ENCODE data around the gene TRIM14.

Gene TRIM14

DNA sequence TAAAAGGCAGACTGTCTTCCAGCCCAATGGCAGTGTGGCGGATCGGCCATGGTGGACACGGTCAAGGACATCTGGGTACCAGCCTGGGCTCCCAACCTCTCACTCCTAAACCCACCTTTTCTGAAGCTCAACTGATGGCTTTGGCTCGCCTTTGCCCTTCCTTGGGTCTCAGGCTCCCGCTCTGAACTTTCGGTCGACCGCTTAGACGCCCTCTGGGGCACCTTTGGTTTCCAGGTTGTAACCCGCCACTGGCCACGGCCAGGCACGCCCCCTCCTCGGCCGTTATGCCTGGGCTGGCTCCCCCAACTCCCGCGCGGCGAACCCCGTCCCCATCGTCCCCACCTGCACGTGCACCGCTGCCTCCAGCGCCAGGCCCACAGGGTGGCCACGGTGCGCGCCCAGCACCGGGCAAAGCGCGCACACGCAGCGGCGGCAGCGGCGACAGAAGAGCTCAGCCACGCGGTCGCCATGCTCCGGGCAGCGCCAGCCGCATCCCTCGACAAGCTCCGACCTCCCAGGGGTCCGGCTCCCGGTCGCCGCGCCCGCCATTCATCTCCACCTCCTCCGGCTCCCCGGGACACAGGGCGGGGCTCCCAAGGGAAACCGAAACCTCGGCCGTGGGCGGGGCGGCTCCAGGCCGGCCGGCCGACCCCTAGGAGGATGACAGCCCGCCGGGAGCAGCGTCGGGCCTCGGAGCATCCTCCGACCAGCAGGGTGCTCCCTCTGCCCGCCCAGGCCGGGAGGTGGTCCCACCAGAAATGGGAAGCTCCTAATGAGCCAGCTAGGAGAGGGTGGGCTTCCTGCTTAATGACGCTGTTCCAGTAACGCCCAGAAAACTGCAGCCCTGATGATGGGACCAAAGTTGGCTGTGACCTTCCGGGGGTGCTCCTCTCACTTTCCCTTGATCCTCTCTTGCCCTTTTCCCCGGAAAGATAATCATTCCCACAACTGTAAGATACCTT lies at the start of gene TRIM14 (continued):
- TF ChIP-seq, protein P1, sequence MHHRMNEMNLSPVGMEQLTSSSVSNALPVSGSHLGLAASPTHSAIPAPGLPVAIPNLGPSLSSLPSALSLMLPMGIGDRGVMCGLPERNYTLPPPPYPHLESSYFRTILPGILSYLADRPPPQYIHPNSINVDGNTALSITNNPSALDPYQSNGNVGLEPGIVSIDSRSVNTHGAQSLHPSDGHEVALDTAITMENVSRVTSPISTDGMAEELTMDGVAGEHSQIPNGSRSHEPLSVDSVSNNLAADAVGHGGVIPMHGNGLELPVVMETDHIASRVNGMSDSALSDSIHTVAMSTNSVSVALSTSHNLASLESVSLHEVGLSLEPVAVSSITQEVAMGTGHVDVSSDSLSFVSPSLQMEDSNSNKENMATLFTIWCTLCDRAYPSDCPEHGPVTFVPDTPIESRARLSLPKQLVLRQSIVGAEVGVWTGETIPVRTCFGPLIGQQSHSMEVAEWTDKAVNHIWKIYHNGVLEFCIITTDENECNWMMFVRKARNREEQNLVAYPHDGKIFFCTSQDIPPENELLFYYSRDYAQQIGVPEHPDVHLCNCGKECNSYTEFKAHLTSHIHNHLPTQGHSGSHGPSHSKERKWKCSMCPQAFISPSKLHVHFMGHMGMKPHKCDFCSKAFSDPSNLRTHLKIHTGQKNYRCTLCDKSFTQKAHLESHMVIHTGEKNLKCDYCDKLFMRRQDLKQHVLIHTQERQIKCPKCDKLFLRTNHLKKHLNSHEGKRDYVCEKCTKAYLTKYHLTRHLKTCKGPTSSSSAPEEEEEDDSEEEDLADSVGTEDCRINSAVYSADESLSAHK (tag by site-specific recombination; IDR thresholded peaks at IDR 0.05), result no peak
- TF ChIP-seq KLF9 (tag by site-specific recombination; IDR thresholded peaks at IDR 0.05; ENCODE audit: low read depth), result peak; percentile 58; the same call in 1 of the 2 replicates
- TF ChIP-seq ZNF560 (tag by site-specific recombination; IDR thresholded peaks at IDR 0.05; ENCODE audit: borderline replicate concordance), result no peak
- TF ChIP-seq GLIS1 (tag by site-specific recombination; IDR thresholded peaks at IDR 0.05), result peak; percentile 78
- TF ChIP-seq GFI1B (tag by site-specific recombination; IDR thresholded peaks at IDR 0.05), result no peak
- no peak for TF ChIP-seq ZNF2 (tag by site-specific recombination; IDR thresholded peaks at IDR 0.05)
- no peak for TF ChIP-seq ZNF629 (tag by site-specific recombination; IDR thresholded peaks at IDR 0.05)
- no peak for TF ChIP-seq ZNF645 (tag by site-specific recombination; IDR thresholded peaks at IDR 0.05)
- TF ChIP-seq ZNF830 (tag by site-specific recombination; IDR thresholded peaks at IDR 0.05; ENCODE audit: low read depth), result no peak
- TF ChIP-seq, protein P2, sequence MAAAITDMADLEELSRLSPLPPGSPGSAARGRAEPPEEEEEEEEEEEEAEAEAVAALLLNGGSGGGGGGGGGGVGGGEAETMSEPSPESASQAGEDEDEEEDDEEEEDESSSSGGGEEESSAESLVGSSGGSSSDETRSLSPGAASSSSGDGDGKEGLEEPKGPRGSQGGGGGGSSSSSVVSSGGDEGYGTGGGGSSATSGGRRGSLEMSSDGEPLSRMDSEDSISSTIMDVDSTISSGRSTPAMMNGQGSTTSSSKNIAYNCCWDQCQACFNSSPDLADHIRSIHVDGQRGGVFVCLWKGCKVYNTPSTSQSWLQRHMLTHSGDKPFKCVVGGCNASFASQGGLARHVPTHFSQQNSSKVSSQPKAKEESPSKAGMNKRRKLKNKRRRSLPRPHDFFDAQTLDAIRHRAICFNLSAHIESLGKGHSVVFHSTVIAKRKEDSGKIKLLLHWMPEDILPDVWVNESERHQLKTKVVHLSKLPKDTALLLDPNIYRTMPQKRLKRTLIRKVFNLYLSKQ (tag by site-specific recombination; IDR thresholded peaks at IDR 0.05; ENCODE audit: borderline replicate concordance), result no peak
- TF ChIP-seq ZNF366 (tag by site-specific recombination; conservative IDR thresholded peaks at IDR 0.05), result no peak; the same call in 1 of the 2 replicates
- TF ChIP-seq OVOL3 (tag by site-specific recombination; IDR thresholded peaks at IDR 0.05), result no peak
- TF ChIP-seq ZBTB44 (tag by site-specific recombination; IDR thresholded peaks at IDR 0.05), result no peak
- TF ChIP-seq ZNF37A (tag by site-specific recombination; IDR thresholded peaks at IDR 0.05), result no peak
- no peak for TF ChIP-seq BCL11B (tag by site-specific recombination; IDR thresholded peaks at IDR 0.05; ENCODE audit: low read depth)
- no peak for TF ChIP-seq TCF7L2 (IDR thresholded peaks at IDR 0.05; ENCODE audit: borderline replicate concordance, low read depth, low read length)
- TF ChIP-seq ZNF341 (tag by site-specific recombination; IDR thresholded peaks at IDR 0.05; ENCODE audit: low read depth), result peak; percentile 77
- TF ChIP-seq ZNF335 (tag by site-specific recombination; conservative IDR thresholded peaks at IDR 0.05), result peak; percentile 65
- no peak for TF ChIP-seq ZNF112 (tag by site-specific recombination; IDR thresholded peaks at IDR 0.05)
- TF ChIP-seq ZSCAN23 (tag by site-specific recombination; IDR thresholded peaks at IDR 0.05), result no peak
- TF ChIP-seq KLF1 (tag by site-specific recombination; IDR thresholded peaks at IDR 0.05), result peak; percentile 72
- TF ChIP-seq ZNF239 (tag by site-specific recombination; IDR thresholded peaks at IDR 0.05), result no peak
- TF ChIP-seq SCRT1 (tag by site-specific recombination; IDR thresholded peaks at IDR 0.05; ENCODE audit: borderline replicate concordance), result no peak
- TF ChIP-seq ZNF768 (tag by site-specific recombination; IDR thresholded peaks at IDR 0.05), result no peak
- TF ChIP-seq HOXA7 (CRISPR knock-in tag; IDR thresholded peaks at IDR 0.05; ENCODE audit: borderline replicate concordance), result no peak
- no peak for TF ChIP-seq MZF1 (tag by site-specific recombination; IDR thresholded peaks at IDR 0.05; ENCODE audit: borderline replicate concordance)
- TF ChIP-seq SCRT2 (tag by site-specific recombination; IDR thresholded peaks at IDR 0.05), result no peak
- TF ChIP-seq YY1 (tag by site-specific recombination; IDR thresholded peaks at IDR 0.05), result peak; percentile 65; the same call in 1 of the 2 replicates
- no peak for TF ChIP-seq ZNF311 (tag by site-specific recombination; IDR thresholded peaks at IDR 0.05; ENCODE audit: borderline replicate concordance)
- no peak for TF ChIP-seq ZNF157 (tag by site-specific recombination; IDR thresholded peaks at IDR 0.05)
- no peak for TF ChIP-seq ZXDB (tag by site-specific recombination; IDR thresholded peaks at IDR 0.05)
- TF ChIP-seq ZNF23 (tag by site-specific recombination; IDR thresholded peaks at IDR 0.05; ENCODE audit: borderline replicate concordance), result no peak
- peak; percentile 88 for TF ChIP-seq GLIS2 (tag by site-specific recombination; IDR thresholded peaks at IDR 0.05)
- TF ChIP-seq KLF16 (tag by site-specific recombination; IDR thresholded peaks at IDR 0.05), result peak; percentile 61; the same call in 1 of the 2 replicates
